Neural cell (in vitro differentiated cells): ENCODE data around the gene KRTAP2-2. TPM values are rescaled to one million over a fixed set of nuclear protein-coding genes. Genes with fewer than 3 reads are reported as not detected.
"Not testable (repeated sequence)": the region's sequence is repeated elsewhere in the genome, so short reads cannot be mapped to it uniquely, and the experiment has no call there.

Experiments
- H2AFZ ChIP-seq: fragments of 200-600, 300-800 bp; sonication (generic), shearing (Covaris generic); 2 replicates; pipeline ENCODE4 v1.6.0; 2014; ENCODE audit warnings: low read depth, mild to moderate bottlenecking, antibody characterized with exemption, low read length, moderate library complexity
- H3F3A ChIP-seq: fragments of 200-600 bp; shearing (Covaris generic); 2 replicates; pipeline ENCODE4 v1.6.1; 2016; ENCODE audit warnings: mild to moderate bottlenecking, moderate library complexity, mixed read lengths, antibody characterized with exemption, low read length; ENCODE audit not compliant: insufficient read depth, poor library complexity, severe bottlenecking
- H3K27ac ChIP-seq: fragments of 200-600, 300-800 bp; sonication (generic), shearing (Covaris generic); 2 replicates; pipeline ENCODE4 v1.5.1; 2014; ENCODE audit warnings: mild to moderate bottlenecking, low read length, moderate library complexity
- H3K27me3 ChIP-seq: fragments of 300-800, 200-600 bp; sonication (generic), shearing (Covaris generic); 2 replicates; pipeline ENCODE4 v1.6.0; 2014; ENCODE audit warnings: mild to moderate bottlenecking, low read depth, low read length, moderate library complexity; ENCODE audit not compliant: insufficient read depth
- H3K36me3 ChIP-seq: fragments of 300-800, 200-600 bp; sonication (generic), shearing (Covaris generic); 2 replicates; pipeline ENCODE4 v1.5.1; 2014; ENCODE audit warnings: mild to moderate bottlenecking, antibody characterized with exemption, low read length, moderate library complexity; ENCODE audit not compliant: insufficient read depth
- H3K4me2 ChIP-seq: fragments of 300-800, 200-600 bp; sonication (generic), shearing (Covaris generic); 2 replicates; pipeline ENCODE4 v1.6.0; 2014; ENCODE audit warnings: mild to moderate bottlenecking, low read length
- H3K4me3 ChIP-seq: fragments of 300-800, 200-600 bp; sonication (generic), shearing (Covaris generic); 2 replicates; pipeline ENCODE4 v1.5.1; 2014; ENCODE audit warnings: mild to moderate bottlenecking, low read length, moderate library complexity
- H3K79me2 ChIP-seq: fragments of 200-600 bp; shearing (Covaris generic); replicated peaks from 2 replicates; pipeline ENCODE4 v1.6.0; 2014; ENCODE audit warnings: mild to moderate bottlenecking, low read length, moderate library complexity; ENCODE audit not compliant: insufficient read depth
- H3K9ac ChIP-seq: fragments of 300-800, 200-600 bp; sonication (generic), shearing (Covaris generic); 2 replicates; pipeline ENCODE4 v1.6.1; 2016; ENCODE audit warnings: mild to moderate bottlenecking, low read length, mixed read lengths
- H3K9me2 ChIP-seq: fragments of 200-600 bp; shearing (Covaris generic); 2 replicates; pipeline ENCODE4 v1.6.1; 2016; ENCODE audit warnings: mild to moderate bottlenecking, low read length, mixed read lengths; ENCODE audit not compliant: insufficient read depth
- H3K9me3 ChIP-seq: fragments of 200-600, 300-800 bp; sonication (generic), shearing (Covaris generic); 2 replicates; pipeline ENCODE4 v1.6.1; 2016; ENCODE audit warnings: mild to moderate bottlenecking, mixed run types, low read length, moderate library complexity, mixed read lengths
- H4K20me1 ChIP-seq: fragments of 200-600 bp; shearing (Covaris generic); 2 replicates; pipeline ENCODE4 v1.6.1; 2016; ENCODE audit warnings: mild to moderate bottlenecking, mixed run types; ENCODE audit not compliant: insufficient read depth
- CTCF ChIP-seq: fragments of 450-650 bp; IDR thresholded peaks from 2 replicates; pipeline ENCODE4 v1.5.1; 2014; ENCODE audit warnings: antibody characterized with exemption, mild to moderate bottlenecking, moderate library complexity; ENCODE audit not compliant: poor library complexity, severe bottlenecking
- EP300 ChIP-seq: fragments of 450-650 bp; conservative IDR thresholded peaks from 2 replicates; pipeline ENCODE4 v1.6.1; 2014; ENCODE audit warnings: antibody characterized with exemption, mild to moderate bottlenecking, moderate library complexity; ENCODE audit not compliant: poor library complexity, severe bottlenecking
- EZH2 ChIP-seq: fragments of 200-600, 300-800 bp; shearing (Covaris generic), sonication (generic); IDR thresholded peaks from 2 replicates; pipeline ENCODE4 v1.6.1; 2014; ENCODE audit warnings: antibody characterized with exemption, low read length, borderline replicate concordance, mild to moderate bottlenecking; ENCODE audit not compliant: insufficient read depth, poor library complexity, severe bottlenecking
- MXI1 ChIP-seq: fragments of 450-650 bp; conservative IDR thresholded peaks from 2 replicates; pipeline ENCODE4 v1.6.1; 2014; ENCODE audit warnings: antibody characterized with exemption, mild to moderate bottlenecking; ENCODE audit not compliant: poor library complexity, severe bottlenecking
- POLR2AphosphoS5 ChIP-seq: IDR thresholded peaks from 2 replicates; pipeline ENCODE4 v1.6.1; 2012
- RAD21 ChIP-seq: fragments of 450-650 bp; conservative IDR thresholded peaks from 2 replicates; pipeline ENCODE4 v1.6.1; 2014; ENCODE audit warnings: antibody characterized with exemption, mild to moderate bottlenecking, moderate library complexity
- REST ChIP-seq: IDR thresholded peaks from 2 replicates; pipeline ENCODE4 v1.6.1; 2012; ENCODE audit warnings: borderline replicate concordance
- SMC3 ChIP-seq: fragments of 450-650 bp; conservative IDR thresholded peaks from 2 replicates; pipeline ENCODE4 v1.6.1; 2014; ENCODE audit warnings: antibody characterized with exemption, mild to moderate bottlenecking, moderate library complexity; ENCODE audit not compliant: poor library complexity
- TAF1 ChIP-seq: IDR thresholded peaks from 2 replicates; pipeline ENCODE4 v1.6.1; 2012; ENCODE audit warnings: low read depth
- polyA plus RNA-seq: library from polyadenylated mRNA; depleted of rRNA; stranded (reverse); fragments of >200 nt; gene quantifications from 2 replicates; pipeline ENCODE4 v1.2.3, GENCODE V29; 2014

Gene KRTAP2-2
- polyA plus RNA-seq, 1 donor from 2014 or later = not detected

GRCh38 chr17:41058741-41059140 lies 3.7 kb upstream of the KRTAP2-2 start:
- Histone ChIP-seq H3K9me3 (no peaks in the 10 kb centered on the region), H3K4me3 (no peak overlapping the region), H3K9me2 (no peaks in the 10 kb centered on the region), H3K9ac (no peak overlapping the region), H3K27ac (no peak overlapping the region), H3K79me2 (no peaks in the 10 kb centered on the region), H3F3A (no peaks in the 10 kb centered on the region), H2AFZ (no peak overlapping the region), H3K4me2 (no peak overlapping the region), H3K36me3 (no peaks in the 10 kb centered on the region), H4K20me1 (no peaks in the 10 kb centered on the region), H3K27me3 (no peaks in the 10 kb centered on the region)
- TF ChIP-seq SMC3 = no peak
- TF ChIP-seq POLR2AphosphoS5 = no peak
- no peak for TF ChIP-seq EZH2
- no peak for TF ChIP-seq MXI1
- no peak for TF ChIP-seq RAD21
- TF ChIP-seq EP300 = no peak
- no peak for TF ChIP-seq REST
- no peak for TF ChIP-seq TAF1
- TF ChIP-seq CTCF = no peak

GRCh38 chr17:41057547-41057946 lies 2.5 kb upstream of the KRTAP2-2 start:
- Histone ChIP-seq H3K27ac (no peak overlapping the region), H3K4me3 (no peak overlapping the region), H3K9ac (no peak overlapping the region), H4K20me1 (no peaks in the 10 kb centered on the region), H3F3A (no peaks in the 10 kb centered on the region), H3K9me3 (no peaks in the 10 kb centered on the region), H3K4me2 (no peak overlapping the region), H3K79me2 (no peaks in the 10 kb centered on the region), H3K36me3 (no peaks in the 10 kb centered on the region), H3K27me3 (no peaks in the 10 kb centered on the region), H2AFZ (no peak overlapping the region), H3K9me2 (no peaks in the 10 kb centered on the region)
- TF ChIP-seq SMC3 (no peak), CTCF (no peak), EP300 (no peak), POLR2AphosphoS5 (no peak), TAF1 (no peak), EZH2 (no peak), REST (no peak), MXI1 (no peak), RAD21 (no peak)

- not testable (repeated sequence) for H4K20me1 ChIP-seq, H3K4me3 ChIP-seq, H3F3A ChIP-seq, H3K4me2 ChIP-seq, H3K79me2 ChIP-seq, H3K9ac ChIP-seq, H3K27ac ChIP-seq, H2AFZ ChIP-seq, H3K36me3 ChIP-seq, H3K9me2 ChIP-seq, H3K27me3 ChIP-seq, H3K9me3 ChIP-seq
These were observed 474 bp downstream of the KRTAP2-2 start for GRCh38 chr17:41054556-41054955.
